SK-N-SH (cell line): Measurements from ENCODE around the gene HYAL3. TPM values are rescaled to one million over a fixed set of nuclear protein-coding genes. Genes with fewer than 3 reads are reported as not detected.

Source experiments
- CTCF ChIA-PET: fragments of 300-600, 350-600 bp; formaldehyde crosslinking; extraction: SDS; loops from one replicate; lab custom pipeline; 2021; lab: Yijun Ruan, JAX
- POLR2A ChIA-PET: fragments of 350-600 bp; sonication (Branson Sonifier 250); formaldehyde crosslinking; extraction: SDS; loops from one replicate; lab custom pipeline; 2020; ENCODE audit warnings: antibody characterized with exemption, inconsistent platforms; lab: Yijun Ruan, JAX
- DNase-seq: peaks from one replicate; pipeline ENCODE4 v3.0.0; 2012
- H2AFZ ChIP-seq: fragments of 200-600 bp; sonication (generic); 2 replicates; pipeline ENCODE4 v1.8.1; 2016; ENCODE audit warnings: antibody characterized with exemption, mild to moderate bottlenecking, low read depth
- H3F3A ChIP-seq: fragments of 200-600 bp; sonication (generic); replicated peaks from 2 replicates; pipeline ENCODE3; 2016; ENCODE audit warnings: antibody characterized with exemption, mild to moderate bottlenecking; ENCODE audit not compliant: insufficient read depth
- H3K27ac ChIP-seq, 2 experiments: fragments of 200-500 bp in 1 of 2; fragments of 200-600 bp in 1 of 2; sonication (Bioruptor generic) in 1 of 2; sonication (generic), shearing (Covaris generic) in 1 of 2; 2 replicates each; pipeline versions ENCODE4 v1.5.1 to v1.6.1; 2014 to 2016; ENCODE audit warnings: low read depth in 2 of 2, inconsistent platforms in 1 of 2, low read length in 1 of 2, mild to moderate bottlenecking in 1 of 2, mixed read lengths in 1 of 2
- H3K27me3 ChIP-seq: fragments of 200-600 bp; sonication (generic), shearing (Covaris generic); 2 replicates; pipeline ENCODE4 v1.6.1; 2016; ENCODE audit warnings: mixed run types; ENCODE audit not compliant: insufficient read depth
- H3K36me3 ChIP-seq, 2 experiments: fragments of 200-500 bp in 1 of 2; fragments of 200-600 bp in 1 of 2; sonication (Bioruptor generic) in 1 of 2; sonication (generic) in 1 of 2; replicated peaks in 1 of 2; 2 replicates each; pipeline versions ENCODE3 to v1.5.1; 2014 to 2016; ENCODE audit warnings: low read length in 1 of 2, mild to moderate bottlenecking in 1 of 2; ENCODE audit not compliant: insufficient read depth in 2 of 2, control insufficient read depth in 1 of 2
- H3K4me1 ChIP-seq, 2 experiments: fragments of 200-500 bp in 1 of 2; fragments of 200-600 bp in 1 of 2; sonication (Bioruptor generic) in 1 of 2; sonication (generic), shearing (Covaris generic) in 1 of 2; 2 replicates each; pipeline versions ENCODE4 v1.5.1 to v1.6.1; 2014 to 2016; ENCODE audit warnings: low read depth in 1 of 2, low read length in 1 of 2, mixed run types in 1 of 2; ENCODE audit not compliant: insufficient read depth in 2 of 2, control insufficient read depth in 1 of 2
- H3K4me2 ChIP-seq: fragments of 200-600 bp; sonication (generic), shearing (Covaris generic); 2 replicates; pipeline ENCODE4 v1.6.1; 2017; ENCODE audit warnings: mixed run types
- H3K4me3 ChIP-seq, 2 experiments: fragments of 200-500 bp in 1 of 2; fragments of 200-600 bp in 1 of 2; sonication (Bioruptor generic) in 1 of 2; sonication (generic), shearing (Covaris generic) in 1 of 2; 2 replicates each; pipeline versions ENCODE4 v1.5.1 to v1.8.1; 2014 to 2016; ENCODE audit warnings: low read depth in 2 of 2, inconsistent platforms in 1 of 2, low read length in 1 of 2, mild to moderate bottlenecking in 1 of 2, mixed read lengths in 1 of 2, moderate library complexity in 1 of 2
- H3K79me2 ChIP-seq: fragments of 200-600 bp; sonication (generic); 2 replicates; pipeline ENCODE4 v1.8.1; 2017; ENCODE audit warnings: mild to moderate bottlenecking; ENCODE audit not compliant: insufficient read depth
- H3K9ac ChIP-seq: fragments of 200-600 bp; sonication (generic); 2 replicates; pipeline ENCODE4 v1.6.1; 2017; ENCODE audit warnings: mixed run types
- H3K9me2 ChIP-seq: fragments of 200-600 bp; sonication (generic); 2 replicates; pipeline ENCODE4 v1.6.1; 2017; ENCODE audit warnings: mixed run types
- H3K9me3 ChIP-seq: fragments of 200-600 bp; sonication (generic); 2 replicates; pipeline ENCODE4 v1.6.1; 2017; ENCODE audit warnings: mixed run types, mild to moderate bottlenecking, moderate library complexity
- H4K20me1 ChIP-seq: fragments of 200-600 bp; sonication (generic); 2 replicates; pipeline ENCODE4 v1.6.1; 2017; ENCODE audit warnings: mild to moderate bottlenecking, mixed run types; ENCODE audit not compliant: insufficient read depth
- FOSL2 ChIP-seq: IDR thresholded peaks from 2 replicates; pipeline ENCODE4 v1.4.0; 2012; ENCODE audit warnings: low read depth, mild to moderate bottlenecking, moderate library complexity, borderline replicate concordance
- FOXM1 ChIP-seq: IDR thresholded peaks from 2 replicates; pipeline ENCODE4 v1.4.0; 2012; ENCODE audit warnings: low read depth, mild to moderate bottlenecking
- MXI1 ChIP-seq: IDR thresholded peaks from 2 replicates; pipeline ENCODE4 v1.6.1; 2012; ENCODE audit warnings: mild to moderate bottlenecking, low read depth, low read length, improper control_type of control experiment
- REST ChIP-seq: IDR thresholded peaks from 2 replicates; pipeline ENCODE4 v1.6.1; 2012; ENCODE audit warnings: mild to moderate bottlenecking, low read depth, low read length, moderate library complexity
- TCF12 ChIP-seq: IDR thresholded peaks from 2 replicates; pipeline ENCODE4 v1.4.0; 2012
- USF1 ChIP-seq: IDR thresholded peaks from 2 replicates; pipeline ENCODE4 v1.4.0; 2012; ENCODE audit warnings: low read depth, borderline replicate concordance
- ZBTB33 ChIP-seq: IDR thresholded peaks from 2 replicates; pipeline ENCODE4 v1.4.0; 2012; ENCODE audit warnings: low read depth, borderline replicate concordance
- WGBS: methylation state at CpG from one replicate; pipeline ENCODE4 v1.1.6; 2017; ENCODE audit warnings: low lambda C conversion rate; 5-methylcytosine and 5-hydroxymethylcytosine counted together
- polyA plus RNA-seq, 3 experiments: library from polyadenylated mRNA; depleted of rRNA; stranded (reverse); fragments of >200 nt; gene quantifications; 2 replicates each; pipeline ENCODE4 v1.2.3, GENCODE V29; 2012

Gene HYAL3
- polyA plus RNA-seq, 1 of the 3 experiments (the other 2 are of a cell fraction), result 7.8 TPM

- TF ChIP-seq FOSL2 (no peak; the same call in 1 of the 2 replicates), TCF12 (no peak), USF1 (no peak), REST (no peak), FOXM1 (no peak), MXI1 (peak; percentile 23; the same call in 1 of the 2 replicates)
These were observed 48.1 kb upstream of the HYAL3 start (continued) for GRCh38 chr3:50347187-50347813.

GRCh38 chr3:50345586-50346234 is 46.5 kb upstream of the HYAL3 start, which contains the start of gene ZMYND10:
Gene ZMYND10 (minus strand): TSS chr3:50345732. CDS start chr3:50345579, 153 bp downstream.
- TF ChIP-seq ZBTB33, result no peak
- TF ChIP-seq, all 33 proteins: peak for 0
- peaks cover 0 to 17% of the 10 kb centered on the region in 2 experiments for H3K36me3 ChIP-seq
- H3K4me2 ChIP-seq, result no peak within 1 kb of the TSS
- peaks cover 3% of the 10 kb centered on the region for H3F3A ChIP-seq
- no peak within 1 kb of the TSS for H3K9ac ChIP-seq
- H3K9me2 ChIP-seq, result no peaks in the 10 kb centered on the region
- H4K20me1 ChIP-seq, result no peaks in the 10 kb centered on the region
- no peaks in the 10 kb centered on the region for H3K9me3 ChIP-seq
- H3K4me1 ChIP-seq, result peaks cover 3 to 32% of the 10 kb centered on the region in 2 experiments; a peak in 1 of 4 replicates
- 85% methylated on average over 30 of the region's 45 CpGs for WGBS
- no peak for DNase-seq
- POLR2A ChIA-PET, result no interaction called here
- no peaks in the 10 kb centered on the region for H3K27me3 ChIP-seq
- H2AFZ ChIP-seq, result no peak within 1 kb of the TSS
- CTCF ChIA-PET, result interaction anchor here (1.0 to 6.0 kb wide), 12 partner anchors 11 to 268 kb away, joined by 3 to 45 read pairs (median 10); partner anchors contain the start of gene HYAL1
- no peak within 1 kb of the TSS for H3K4me3 ChIP-seq
- H3K79me2 ChIP-seq, result peaks cover 15% of the 10 kb centered on the region
- no peak within 1 kb of the TSS for H3K27ac ChIP-seq
